ENCODE measurements around the gene ABCA8.
"Not testable (repeated sequence)": the region's sequence is repeated elsewhere in the genome, so short reads cannot be mapped to it uniquely, and the experiment has no call there.

The ABCA8 gene

DNA sequence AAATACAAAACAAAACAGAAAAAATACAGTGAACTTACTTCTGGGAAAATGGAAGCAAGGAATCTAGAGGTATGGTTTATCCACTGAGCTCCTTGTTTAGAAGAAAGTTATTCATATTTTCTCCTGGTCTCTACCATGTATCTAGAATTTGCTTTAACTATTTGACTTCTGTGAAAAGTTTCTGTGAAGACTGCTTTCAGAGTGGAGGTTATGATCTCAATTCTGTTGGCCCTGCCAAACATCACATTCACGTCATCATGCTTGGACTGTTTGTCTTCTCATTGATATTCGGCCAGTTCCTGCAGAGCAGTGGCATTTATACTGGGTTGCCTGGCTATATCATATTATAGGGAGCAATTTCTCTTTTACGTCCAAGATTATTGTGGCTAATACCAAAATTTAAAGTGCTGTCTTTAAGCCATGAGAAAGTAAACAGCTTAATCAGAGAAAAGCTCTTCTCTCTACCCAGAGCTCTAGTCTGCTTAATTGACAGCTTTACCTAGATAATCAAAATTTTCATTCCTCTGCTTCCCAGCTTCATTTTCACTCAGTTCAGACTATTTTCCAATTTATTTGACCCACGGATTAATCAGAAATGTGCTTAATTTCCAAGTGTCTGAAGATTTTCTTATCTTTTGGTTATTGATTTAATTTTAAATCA, at the start of gene ABCA8:
TSS of gene ABCA8 (minus strand) at position 212 of the 661 bp plus-strand sequence. CDS start 13,358 bp downstream, outside the sequence.
- no peak for DNase-seq

- not testable (repeated sequence) for DNase-seq
Measured at GRCh38 chr17:69004759-69005158, 49.6 kb upstream of the ABCA8 start.

GRCh38 chr17:68999743-69000142, 44.6 kb upstream of the ABCA8 start:
- DNase-seq = not testable (repeated sequence)

DNA sequence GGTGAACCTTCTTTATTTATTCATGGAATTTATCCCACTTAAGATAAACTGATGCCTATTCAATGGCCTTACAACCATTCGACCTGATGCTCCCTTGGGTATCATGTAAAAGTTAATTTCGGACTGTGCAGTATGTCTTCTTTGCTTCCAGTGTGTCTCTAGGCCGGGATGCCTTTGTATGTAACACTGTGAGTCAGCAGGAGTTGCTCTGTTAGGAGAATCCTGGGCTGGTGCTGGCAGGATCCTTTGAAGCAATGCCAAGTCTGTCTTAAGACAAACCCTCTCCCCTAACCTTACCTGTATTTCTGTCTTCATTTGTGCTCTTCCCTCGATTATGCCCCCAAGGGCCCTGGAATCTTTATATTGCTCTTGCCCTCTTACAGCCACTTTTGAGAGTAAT, 37.9 kb upstream of the ABCA8 start:
- no peak for DNase-seq

- DNase-seq = no peak
Measured at GRCh38 chr17:68987966-68988365, 32.8 kb upstream of the ABCA8 start.

GRCh38 chr17:68981288-68981687, 26.1 kb upstream of the ABCA8 start:
- DNase-seq = no peak

DNA sequence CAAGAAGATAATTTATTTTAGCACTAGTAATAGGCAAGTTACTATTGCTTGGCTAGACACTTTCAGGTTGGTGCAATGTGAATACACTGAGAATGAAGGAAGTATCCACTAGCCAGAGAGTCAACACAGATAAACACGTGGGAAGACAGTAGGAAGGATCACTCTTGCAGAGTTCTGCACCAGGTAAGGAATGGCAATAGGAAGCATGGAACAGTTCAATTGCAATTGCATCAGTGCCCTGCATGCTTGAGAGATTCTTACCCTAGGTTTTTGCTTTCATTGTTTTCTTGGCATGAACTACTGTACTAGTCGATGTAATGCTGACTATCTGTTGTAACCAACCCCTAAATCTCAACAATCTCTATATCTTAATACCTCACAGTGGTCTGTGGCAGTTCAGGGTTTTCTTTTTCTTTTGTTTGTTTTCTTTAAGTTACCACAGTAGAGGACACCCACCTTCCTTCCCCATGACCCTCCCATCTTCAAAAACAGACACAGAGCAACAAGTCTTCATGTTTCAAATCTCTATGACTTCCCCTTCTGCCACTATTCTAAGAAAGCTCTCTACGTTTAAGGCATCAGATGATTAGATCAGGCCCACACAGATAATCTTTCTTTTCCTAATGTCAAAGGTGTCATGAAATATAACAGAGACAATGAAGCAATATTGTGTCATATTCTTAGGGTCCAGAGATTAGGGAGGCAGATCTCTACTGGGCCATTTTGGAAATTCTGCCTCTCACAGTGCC, 18.1 kb upstream of the ABCA8 start:
- DNase-seq = no peak

GRCh38 chr17:68972119-68972704, 17.0 kb upstream of the ABCA8 start:
- DNase-seq = no peak

DNA sequence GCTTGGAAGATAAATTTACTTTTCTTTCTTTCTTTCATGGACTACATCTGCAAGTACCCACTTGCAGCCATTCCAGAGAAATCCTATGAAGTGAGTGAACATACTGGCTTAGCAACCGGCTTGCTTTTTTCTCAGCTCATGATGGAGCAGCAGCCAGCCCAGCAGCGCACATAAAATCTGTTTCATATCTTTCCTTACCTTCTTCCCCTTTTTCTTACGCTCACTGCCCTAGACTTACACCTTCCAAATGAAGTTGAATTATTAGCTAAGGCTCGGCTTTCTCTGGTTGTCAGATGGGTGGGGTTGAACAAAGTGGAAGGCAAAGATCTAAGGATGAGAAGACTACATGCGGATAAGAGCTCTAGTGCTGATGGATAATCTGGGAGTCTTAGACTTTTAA, 13.9 kb upstream of the ABCA8 start:
- no peak for DNase-seq

- no peak for DNase-seq
Measured at GRCh38 chr17:68963958-68964357, 8.8 kb upstream of the ABCA8 start.

DNA sequence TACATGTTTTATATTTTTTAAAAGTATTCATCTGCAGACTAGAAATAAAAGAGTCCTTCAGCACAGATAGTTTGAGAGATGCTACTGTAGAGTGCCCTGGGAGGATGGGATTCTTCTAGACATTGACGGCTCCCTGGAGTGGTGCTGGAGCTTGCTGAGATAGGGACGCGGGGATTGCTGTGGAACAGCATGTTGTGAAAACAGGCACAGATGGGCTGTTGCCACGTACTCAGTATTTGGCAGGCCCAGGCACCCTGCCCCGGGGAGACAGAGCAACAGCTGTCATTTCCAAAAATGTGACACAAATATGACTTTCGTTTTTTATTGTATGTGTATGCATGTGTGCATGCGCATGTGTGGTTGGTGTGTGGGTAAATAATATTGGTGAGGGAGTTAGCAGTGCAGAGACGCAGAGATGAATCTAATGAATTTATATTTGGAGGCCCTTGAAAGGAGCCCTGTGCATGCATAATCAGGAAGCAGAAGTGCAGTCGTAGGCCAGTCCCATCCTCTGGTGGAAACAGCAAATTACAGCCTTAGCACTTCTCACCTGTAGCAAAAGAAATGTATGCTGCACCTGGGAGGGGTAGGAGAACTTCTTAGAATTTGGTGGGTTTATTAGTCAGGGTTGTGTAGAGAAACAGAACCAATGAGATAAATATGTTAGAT, 6.2 kb upstream of the ABCA8 start:
- DNase-seq = no peak

GRCh38 chr17:68959117-68959516, 3.9 kb upstream of the ABCA8 start:
- DNase-seq = not testable (repeated sequence)

DNA sequence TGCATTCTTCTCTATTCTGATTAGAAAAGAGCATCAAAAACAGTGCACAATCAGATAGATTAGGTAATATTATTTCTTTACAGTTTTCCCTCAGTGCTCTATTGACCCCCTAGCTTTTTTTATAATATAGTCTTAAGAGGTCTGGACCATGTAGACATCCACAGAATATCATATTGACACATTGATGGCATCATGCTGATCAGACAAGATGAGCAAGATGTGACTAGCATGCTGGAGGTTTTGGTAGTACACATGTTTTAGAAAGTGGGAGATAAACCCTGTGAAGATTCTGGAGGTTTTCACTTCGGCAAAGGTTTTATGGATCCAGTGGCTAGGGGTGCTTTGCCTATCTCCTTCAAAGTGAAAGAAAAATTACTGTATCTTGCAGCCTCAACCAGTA, 2.8 kb upstream of the ABCA8 start:
- DNase-seq = no peak

DNA sequence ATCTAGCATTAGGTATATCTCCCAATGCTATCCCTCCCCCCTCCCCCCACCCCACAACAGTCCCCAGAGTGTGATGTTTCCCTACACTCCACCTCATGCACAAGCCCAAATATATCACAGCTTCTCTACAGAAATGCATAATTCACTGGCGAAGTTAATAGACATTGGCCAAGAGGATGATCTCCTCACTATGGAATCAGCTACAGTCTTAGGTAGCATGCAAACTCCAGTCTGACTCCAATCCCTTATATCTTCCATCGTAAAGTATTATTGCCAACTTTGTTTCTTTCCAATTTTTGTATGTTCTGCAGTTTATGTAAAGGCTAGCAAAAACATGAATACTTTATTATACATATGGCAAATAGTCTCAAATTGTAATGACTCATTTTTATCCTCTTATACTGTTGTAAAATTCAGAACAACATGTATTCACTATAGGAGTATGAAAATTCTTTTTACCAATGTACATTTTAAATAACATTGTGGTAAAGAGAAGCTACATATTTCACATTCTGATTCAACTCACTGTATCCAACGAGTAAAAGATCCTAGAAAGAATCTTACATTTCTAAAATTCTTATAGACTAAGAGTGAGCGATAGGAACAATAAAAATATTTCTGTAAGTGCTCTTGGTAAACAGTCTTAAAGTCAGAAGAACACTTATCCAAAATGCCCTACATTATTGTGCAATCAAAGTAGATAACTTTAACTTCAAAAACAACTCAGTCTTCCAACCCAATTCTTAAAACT, 871 bp downstream of the ABCA8 start:
- no peak for DNase-seq

DNA sequence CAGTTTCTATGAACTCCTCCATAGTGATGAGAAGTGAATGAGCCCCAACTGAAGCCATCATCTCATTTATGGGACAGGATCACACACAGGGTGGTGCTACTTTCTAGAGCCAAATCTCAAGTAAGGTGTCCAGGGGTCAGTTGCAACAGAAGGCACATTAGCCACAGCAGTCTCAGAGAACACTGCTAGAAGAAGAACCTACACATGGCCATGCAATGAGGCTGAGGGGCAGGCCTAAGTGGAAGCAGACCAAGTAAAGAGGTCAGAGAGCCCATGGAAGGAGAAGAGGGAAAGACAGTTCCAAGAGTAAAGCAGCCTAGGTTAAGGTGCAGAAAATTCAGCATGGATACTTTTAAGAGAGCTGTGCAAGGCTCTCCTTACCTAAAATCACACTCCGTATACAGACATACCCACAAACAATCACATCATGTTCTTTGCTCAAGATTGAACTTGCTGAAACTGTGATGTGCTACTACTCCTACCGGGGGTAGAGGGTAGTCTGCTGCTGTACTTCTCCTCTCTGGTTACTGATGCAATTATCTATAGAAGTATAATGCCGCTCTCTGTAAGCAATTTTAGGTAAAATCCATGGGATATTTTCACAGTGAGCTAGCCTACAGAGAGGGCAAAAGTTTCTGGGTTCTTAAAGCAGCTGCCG, 1.7 kb downstream of the ABCA8 start:
- no peak for DNase-seq

GRCh38 chr17:68950725-68951124, 4.5 kb downstream of the ABCA8 start:
- DNase-seq = no peak

GRCh38 chr17:68947868-68948267, 7.3 kb downstream of the ABCA8 start:
- DNase-seq = not testable (repeated sequence)

- no peak for DNase-seq
Measured at GRCh38 chr17:68944435-68945035, 10.7 kb downstream of the ABCA8 start.

- DNase-seq = not testable (repeated sequence)
Measured at GRCh38 chr17:68943812-68944182, 11.4 kb downstream of the ABCA8 start.

- DNase-seq = no peak
Measured at GRCh38 chr17:68943123-68943811, 11.9 kb downstream of the ABCA8 start.

DNA sequence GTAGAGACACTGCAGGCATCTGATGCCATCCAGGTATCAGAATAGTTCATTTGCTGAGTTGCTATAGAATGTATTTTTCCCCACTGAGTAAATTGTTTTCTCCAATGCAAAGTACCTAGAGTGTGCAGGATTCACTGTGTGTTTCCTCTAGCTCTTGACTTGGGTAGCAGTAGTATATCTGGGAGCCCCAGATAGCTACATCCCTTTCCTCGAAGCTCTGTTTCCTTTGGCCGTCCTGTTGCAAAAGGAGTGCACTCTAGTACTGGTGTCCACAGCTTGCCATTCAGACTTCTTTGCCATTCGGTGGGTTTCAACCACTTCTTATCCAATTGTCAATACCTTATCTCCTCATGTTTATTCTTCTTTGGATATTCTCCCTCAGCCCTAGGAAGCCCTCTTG, 12.8 kb downstream of the ABCA8 start:
- no peak for DNase-seq

Data from activated effector memory CD4-positive, alpha-beta T cell treated with anti-CD3 and anti-CD28 coated beads, Interleukin-2, amount 50 U/mL, for 16 hours (primary cell).